Liver (tissue), 9 donors: ENCODE data around the gene LMOD1. TPM values are rescaled to one million over a fixed set of nuclear protein-coding genes. Genes with fewer than 3 reads are reported as not detected.

Source experiments
- DNase-seq: peaks from one replicate; pipeline ENCODE4 v3.0.0-alpha.2; 2017; ENCODE audit warnings: low spot score
- H3K27ac ChIP-seq, 2 donors: one replicate each; pipeline ENCODE4 v1.7.0; 2013; ENCODE audit warnings: inconsistent platforms in 2 of 2, low read length in 2 of 2, control low read depth in 1 of 2, low read depth in 1 of 2, mild to moderate bottlenecking in 1 of 2
- H3K27me3 ChIP-seq, 4 donors: one replicate each; pipeline versions ENCODE4 v1.6.1 to v1.7.0; 2013; ENCODE audit warnings: low read length in 3 of 4, inconsistent platforms in 1 of 4, mild to moderate bottlenecking in 1 of 4, moderate library complexity in 1 of 4; ENCODE audit not compliant: control insufficient read depth in 4 of 4, insufficient read depth in 4 of 4
- H3K36me3 ChIP-seq, 4 donors: one replicate each; pipeline versions ENCODE4 v1.6.1 to v1.7.0; 2013; ENCODE audit warnings: low read length in 3 of 4, mild to moderate bottlenecking in 3 of 4, low read depth in 1 of 4, moderate library complexity in 1 of 4; ENCODE audit not compliant: control insufficient read depth in 4 of 4, insufficient read depth in 3 of 4
- H3K4me1 ChIP-seq, 4 donors: one replicate each; pipeline versions ENCODE4 v1.6.1 to v1.7.0; 2013; ENCODE audit warnings: low read length in 3 of 4, mild to moderate bottlenecking in 3 of 4, moderate library complexity in 1 of 4; ENCODE audit not compliant: control insufficient read depth in 4 of 4, insufficient read depth in 4 of 4
- H3K4me3 ChIP-seq, 3 donors: one replicate each; pipeline versions ENCODE4 v1.6.1 to v1.7.0; 2013; ENCODE audit warnings: low read length in 3 of 3, control low read depth in 1 of 3, low read depth in 1 of 3, mild to moderate bottlenecking in 1 of 3
- H3K9ac ChIP-seq, 2 donors: one replicate each; pipeline ENCODE4 v1.7.0; 2013; ENCODE audit warnings: low read length in 2 of 2, mild to moderate bottlenecking in 2 of 2, moderate library complexity in 2 of 2, control low read depth in 1 of 2, low read depth in 1 of 2
- H3K9me3 ChIP-seq, 4 donors: one replicate each; pipeline versions ENCODE4 v1.6.1 to v1.7.0; 2013; ENCODE audit warnings: low read length in 3 of 4; ENCODE audit not compliant: control insufficient read depth in 4 of 4
- ATF3 ChIP-seq: IDR thresholded peaks from 2 replicates; pipeline ENCODE4 v1.6.1; 2016; ENCODE audit warnings: antibody characterized with exemption
- CTCF ChIP-seq: fragments of 150-350 bp; IDR thresholded peaks from 2 replicates; pipeline ENCODE4 v1.5.1; 2017; ENCODE audit warnings: improper control_type of control experiment, low read depth, low read length; ENCODE audit not compliant: missing input control
- EGR1 ChIP-seq, 2 donors: IDR thresholded peaks; 2 replicates each; pipeline ENCODE4 v1.6.1; 2016 to 2018; ENCODE audit warnings: antibody characterized with exemption in 2 of 2, low read depth in 2 of 2
- FOXA1 ChIP-seq: IDR thresholded peaks from 2 replicates; pipeline ENCODE4 v1.6.1; 2016; ENCODE audit warnings: antibody characterized with exemption
- FOXA2 ChIP-seq: IDR thresholded peaks from 2 replicates; pipeline ENCODE4 v1.6.1; 2016; ENCODE audit warnings: antibody characterized with exemption
- GABPA ChIP-seq, 2 donors: IDR thresholded peaks in 1 of 2; conservative IDR thresholded peaks in 1 of 2; 2 replicates each; pipeline ENCODE4 v1.6.1; 2016; ENCODE audit warnings: antibody characterized with exemption in 2 of 2, mild to moderate bottlenecking in 1 of 2, moderate library complexity in 1 of 2
- HNF4A ChIP-seq, 2 donors: conservative IDR thresholded peaks; 2 replicates each; pipeline ENCODE4 v1.6.1; 2016; ENCODE audit warnings: antibody characterized with exemption in 2 of 2, mild to moderate bottlenecking in 2 of 2
- HNF4G ChIP-seq: IDR thresholded peaks from 2 replicates; pipeline ENCODE4 v1.6.1; 2016; ENCODE audit warnings: antibody characterized with exemption
- JUND ChIP-seq, 2 donors: IDR thresholded peaks; 2 replicates each; pipeline ENCODE4 v1.6.1; 2016; ENCODE audit warnings: antibody characterized with exemption in 2 of 2
- MAX ChIP-seq: IDR thresholded peaks from 2 replicates; pipeline ENCODE4 v1.6.1; 2016; ENCODE audit warnings: antibody characterized with exemption
- NR2F2 ChIP-seq: IDR thresholded peaks from 2 replicates; pipeline ENCODE4 v1.6.1; 2016; ENCODE audit warnings: antibody characterized with exemption
- RAD21 ChIP-seq, 2 donors: IDR thresholded peaks; 2 replicates each; pipeline ENCODE4 v1.6.1; 2016; ENCODE audit warnings: antibody characterized with exemption in 2 of 2, mild to moderate bottlenecking in 2 of 2
- REST ChIP-seq: IDR thresholded peaks from 2 replicates; pipeline ENCODE4 v1.6.1; 2016; ENCODE audit warnings: antibody characterized with exemption, mild to moderate bottlenecking
- RXRA ChIP-seq, 2 donors: IDR thresholded peaks; 2 replicates each; pipeline ENCODE4 v1.6.1; 2017 to 2018; ENCODE audit warnings: antibody characterized with exemption in 2 of 2, mild to moderate bottlenecking in 1 of 2
- SP1 ChIP-seq: IDR thresholded peaks from 2 replicates; pipeline ENCODE4 v1.6.1; 2018; ENCODE audit warnings: antibody characterized with exemption, mild to moderate bottlenecking
- TAF1 ChIP-seq: conservative IDR thresholded peaks from 2 replicates; pipeline ENCODE4 v1.6.1; 2016; ENCODE audit warnings: antibody characterized with exemption, mild to moderate bottlenecking
- YY1 ChIP-seq: IDR thresholded peaks from 2 replicates; pipeline ENCODE4 v1.6.1; 2016; ENCODE audit warnings: antibody characterized with exemption, mild to moderate bottlenecking
- ZBTB33 ChIP-seq: IDR thresholded peaks from 2 replicates; pipeline ENCODE4 v1.6.1; 2016; ENCODE audit warnings: antibody characterized with exemption
- whole genome bisulfite sequencing: extraction: QIAGEN DNeasy Blood & Tissue Kit; methylation state at CpG from one replicate; pipeline ENCODE4 v1.1.7; 2013; 5-methylcytosine and 5-hydroxymethylcytosine counted together
- polyA plus RNA-seq, 2 donors: library from polyadenylated mRNA; stranded (reverse) in 1 of 2; unstranded in 1 of 2; fragments of 200-250 nt in 1 of 2; fragments of >200 nt in 1 of 2; fragmentation: Nextera tagmentation in 1 of 2; extraction: Ambion mirVana in 1 of 2; gene quantifications; one replicate each; pipeline versions ENCODE4 v1.2.1 to v1.2.3, GENCODE V29; 2013 to 2015
- total RNA-seq, 2 donors: library from RNA; depleted of rRNA; stranded (reverse); fragments of >200 nt; gene quantifications; one replicate each; pipeline ENCODE4 v1.2.3, GENCODE V29; 2014
- donor health status: healthy.
- donor health status: healthy.
- donor health status: healthy.
- donor health status: healthy.
- donor health status: healthy.

The LMOD1 gene
- total and polyA plus RNA-seq, 4 donors, result 0.14 to 4.4 (median 2.2) TPM

GRCh38 chr1:201886103-201886885, 60.1 kb downstream of the LMOD1 start (continued):
- TF ChIP-seq MAX (no peak), RAD21 (IDR thresholded peaks at IDR 0.05) (no peak), EGR1 (IDR thresholded peaks at IDR 0.05; ENCODE audit: low read depth in 2 of 2) (no peak), RXRA (IDR thresholded peaks at IDR 0.05) (no peak)

GRCh38 chr1:201885531-201886075, 60.7 kb downstream of the LMOD1 start:
- no peaks in the 10 kb centered on the region for H3K27me3 ChIP-seq

More at GRCh38 chr1:201885531-201886075, 60.7 kb downstream of the LMOD1 start:
- TF ChIP-seq GABPA (IDR thresholded peaks at IDR 0.05 in 1 of 2, conservative IDR thresholded peaks at IDR 0.05 in 1 of 2) (no peak), TAF1 (no peak), HNF4G (no peak), EGR1 (IDR thresholded peaks at IDR 0.05; ENCODE audit: low read depth in 2 of 2) (no peak), FOXA2 (no peak), SP1 (no peak), JUND (IDR thresholded peaks at IDR 0.05) (no peak), ATF3 (no peak), RXRA (IDR thresholded peaks at IDR 0.05) (no peak), REST (no peak), HNF4A (conservative IDR thresholded peaks at IDR 0.05) (no peak), MAX (no peak), NR2F2 (no peak), CTCF (no peak), FOXA1 (no peak), ZBTB33 (no peak), YY1 (no peak), RAD21 (IDR thresholded peaks at IDR 0.05) (no peak)
- Histone ChIP-seq H3K9ac (no peak overlapping the region), H3K4me1 (peaks cover 10 to 22% (median 16%) of the 10 kb centered on the region in 4 donors), H3K36me3 (no peaks in the 10 kb centered on the region), H3K27ac (no peak overlapping the region), H3K9me3 (no peaks in the 10 kb centered on the region), H3K4me3 (no peak overlapping the region)
- DNase-seq, result no peak
- WGBS, result 87% methylated on average over 6 of the region's 6 CpGs
